HCT116 (cell line): Measurements from ENCODE around the gene STX2. TPM values are rescaled to one million over a fixed set of nuclear protein-coding genes. Genes with fewer than 3 reads are reported as not detected.

Experiments used
- ATAC-seq: fragments of 200-7000 bp; cut with Tn5 transposase; 2 replicates; pipeline ENCODE4 v1.9.1; 2020; ENCODE audit warnings: mild to moderate bottlenecking, moderate library complexity
- BruUV-seq: library from RNA; stranded (reverse); fragments of 400-500 nt; replicated peaks from 2 replicates; lab custom pipeline; 2021; lab: Mats Ljungman, UMichigan
- CTCF ChIA-PET: fragments of 300-600 bp; sonication (Branson Sonifier 250); formaldehyde crosslinking; loops from one replicate; lab custom pipeline; 2021; ENCODE audit warnings: antibody characterized with exemption; lab: Charles Lee
- POLR2A ChIA-PET: fragments of 300-600, 350-600 bp; sonication (Branson Sonifier 250); formaldehyde crosslinking; loops from one replicate; lab custom pipeline; 2021; ENCODE audit warnings: antibody characterized with exemption; lab: Charles Lee
- RAD21 ChIA-PET, 2 experiments: fragments of 300-600 bp; sonication (Branson Sonifier 250); formaldehyde crosslinking; loops; one replicate each; lab custom pipeline; 2023; ENCODE audit warnings: low total read pairs in 2 of 2; ENCODE audit not compliant: uncharacterized antibody in 2 of 2, unreplicated experiment in 2 of 2, low non-redundant PET in 1 of 2; lab: Charles Lee
- DNase-seq: peaks from one replicate; pipeline ENCODE4 v3.0.0-alpha.2; 2010; ENCODE audit warnings: low read depth, low spot score
- H2AFZ ChIP-seq: fragments of 200-600 bp; shearing (Covaris generic), sonication (generic); 2 replicates; pipeline ENCODE4 v1.6.1; 2017; ENCODE audit warnings: low read depth, mixed run types, mixed read lengths, antibody characterized with exemption, low read length; ENCODE audit not compliant: poor library complexity, severe bottlenecking
- H3K27ac ChIP-seq: 2 replicates; pipeline ENCODE4 v1.5.1; 2012; ENCODE audit warnings: low read depth, low read length
- H3K27me3 ChIP-seq: fragments of 200-600 bp; sonication (generic); 2 replicates; pipeline ENCODE4 v1.6.1; 2016; ENCODE audit warnings: mixed run types, low read length, mixed read lengths; ENCODE audit not compliant: insufficient read depth
- H3K36me3 ChIP-seq, 2 experiments: fragments of 200-500 bp in 1 of 2; fragments of 200-600 bp in 1 of 2; sonication (Bioruptor generic) in 1 of 2; sonication (generic) in 1 of 2; 2 replicates each; pipeline versions ENCODE4 v1.5.1 to v1.6.1; 2014 to 2016; ENCODE audit warnings: low read length in 2 of 2, inconsistent platforms in 1 of 2, mixed read lengths in 1 of 2, mixed run types in 1 of 2; ENCODE audit not compliant: insufficient read depth in 2 of 2, control insufficient read depth in 1 of 2
- H3K4me1 ChIP-seq, 2 experiments: fragments of 200-600 bp in 1 of 2; sonication (generic) in 1 of 2; 2 replicates each; pipeline versions ENCODE4 v1.5.1 to v1.6.1; 2012 to 2017; ENCODE audit warnings: low read length in 2 of 2, inconsistent platforms in 1 of 2, mild to moderate bottlenecking in 1 of 2, mixed read lengths in 1 of 2, mixed run types in 1 of 2, moderate library complexity in 1 of 2; ENCODE audit not compliant: insufficient read depth in 2 of 2, control insufficient read depth in 1 of 2
- H3K4me2 ChIP-seq: fragments of 200-600 bp; sonication (generic); 2 replicates; pipeline ENCODE4 v1.6.1; 2017; ENCODE audit warnings: mixed run types, low read length, mixed read lengths
- H3K4me3 ChIP-seq, 2 experiments: fragments of 200-600 bp in 1 of 2; sonication (generic) in 1 of 2; replicated peaks in 1 of 2; 2 replicates each; pipeline ENCODE4 v1.5.1; 2011 to 2016; ENCODE audit warnings: low read length in 2 of 2, control low read depth in 1 of 2, low read depth in 1 of 2, mild to moderate bottlenecking in 1 of 2, mixed read lengths in 1 of 2, mixed run types in 1 of 2
- H3K79me2 ChIP-seq: fragments of 200-600 bp; sonication (generic); 2 replicates; pipeline ENCODE4 v1.6.1; 2017; ENCODE audit warnings: mild to moderate bottlenecking, mixed run types, low read length, moderate library complexity, mixed read lengths; ENCODE audit not compliant: insufficient read depth
- H3K9ac ChIP-seq: fragments of 200-600 bp; sonication (generic); 2 replicates; pipeline ENCODE4 v1.6.1; 2016; ENCODE audit warnings: low read length, mixed read lengths
- H3K9me2 ChIP-seq: fragments of 200-600 bp; sonication (generic), shearing (Covaris generic); 2 replicates; pipeline ENCODE4 v1.6.1; 2017; ENCODE audit warnings: mixed run types, mild to moderate bottlenecking, moderate library complexity; ENCODE audit not compliant: insufficient read depth
- H3K9me3 ChIP-seq, 2 experiments: fragments of 200-500 bp in 1 of 2; fragments of 200-600 bp in 1 of 2; sonication (Bioruptor generic) in 1 of 2; sonication (generic) in 1 of 2; 2 replicates each; pipeline ENCODE4 v1.6.1; 2014 to 2017; ENCODE audit warnings: low read length in 2 of 2, mixed read lengths in 2 of 2, inconsistent platforms in 1 of 2, low read depth in 1 of 2, mild to moderate bottlenecking in 1 of 2, mixed run types in 1 of 2, moderate library complexity in 1 of 2; ENCODE audit not compliant: control insufficient read depth in 1 of 2, insufficient read depth in 1 of 2
- H4K20me1 ChIP-seq: fragments of 200-600 bp; sonication (generic), shearing (Covaris generic); 2 replicates; pipeline ENCODE4 v1.6.1; 2017; ENCODE audit warnings: mixed run types, mild to moderate bottlenecking, moderate library complexity; ENCODE audit not compliant: insufficient read depth
- ATF3 ChIP-seq: IDR thresholded peaks from 2 replicates; pipeline ENCODE4 v1.6.1; 2012
- CEBPB ChIP-seq: IDR thresholded peaks from 2 replicates; pipeline ENCODE4 v1.6.1; 2012; ENCODE audit warnings: low read depth
- CTCF ChIP-seq, 3 experiments: fragments of 200-600 bp in 1 of 3; sonication (generic) in 1 of 3; IDR thresholded peaks in 2 of 3; conservative IDR thresholded peaks in 1 of 3; 2 replicates each; pipeline ENCODE4 v1.5.1; 2012 to 2017; ENCODE audit warnings: low read depth in 2 of 3, low read length in 2 of 3, antibody characterized with exemption in 1 of 3, borderline replicate concordance in 1 of 3, control low read depth in 1 of 3, mild to moderate bottlenecking in 1 of 3, mixed read lengths in 1 of 3, mixed run types in 1 of 3, moderate library complexity in 1 of 3; ENCODE audit not compliant: insufficient read depth in 1 of 3
- EGR1 ChIP-seq: IDR thresholded peaks from 2 replicates; pipeline ENCODE4 v1.6.1; 2012; ENCODE audit warnings: low read depth
- ELF1 ChIP-seq: IDR thresholded peaks from 2 replicates; pipeline ENCODE4 v1.6.1; 2012; ENCODE audit warnings: low read depth, borderline replicate concordance
- EZH2 ChIP-seq: fragments of 200-600 bp; sonication (generic); IDR thresholded peaks from 2 replicates; pipeline ENCODE4 v1.6.1; 2017; ENCODE audit warnings: antibody characterized with exemption, mixed run types
- EZH2phosphoT487 ChIP-seq: fragments of 200-600 bp; IDR thresholded peaks from 2 replicates; pipeline ENCODE4 v1.6.1; 2018; ENCODE audit warnings: antibody characterized with exemption, borderline replicate concordance
- POLR2A ChIP-seq: IDR thresholded peaks from 2 replicates; pipeline ENCODE4 v1.7.0; 2011; ENCODE audit warnings: borderline replicate concordance; ENCODE audit not compliant: insufficient read depth, insufficient read length; ENCODE audit errors: extremely low read depth
- RAD21 ChIP-seq: IDR thresholded peaks from 2 replicates; pipeline ENCODE4 v1.6.1; 2012; ENCODE audit warnings: low read depth, mild to moderate bottlenecking
- REST ChIP-seq: IDR thresholded peaks from 2 replicates; pipeline ENCODE4 v1.6.1; 2012; ENCODE audit warnings: low read depth
- SRF ChIP-seq: IDR thresholded peaks from 2 replicates; pipeline ENCODE4 v1.6.1; 2012; ENCODE audit warnings: low read depth
- TCF7L2 ChIP-seq: IDR thresholded peaks from 2 replicates; pipeline ENCODE4 v1.7.0; 2011; ENCODE audit warnings: borderline replicate concordance, inconsistent platforms; ENCODE audit not compliant: insufficient read depth, insufficient read length; ENCODE audit errors: extremely low read depth
- YY1 ChIP-seq: IDR thresholded peaks from 2 replicates; pipeline ENCODE4 v1.6.1; 2011; ENCODE audit warnings: low read length, low read depth, moderate library complexity, mild to moderate bottlenecking; ENCODE audit not compliant: insufficient replicate concordance; ENCODE audit errors: extremely low read depth
- ZBTB33 ChIP-seq: IDR thresholded peaks from 2 replicates; pipeline ENCODE4 v1.6.1; 2011; ENCODE audit warnings: mild to moderate bottlenecking, low read length, moderate library complexity; ENCODE audit not compliant: insufficient replicate concordance; ENCODE audit errors: extremely low read depth
- ZNF274 ChIP-seq: fragments of 200-500 bp; sonication (Bioruptor generic); IDR thresholded peaks from 2 replicates; pipeline ENCODE4 v1.6.1; 2014; ENCODE audit warnings: mild to moderate bottlenecking, low read depth, low read length, inconsistent platforms
- intact Hi-C: fragments of 100-400 bp; cut with micrococcal nuclease; formaldehyde crosslinking; loops from 2 replicates; pipeline ENCODE4 v1.10.0; 2022
- total RNA-seq: library from RNA; stranded (reverse); gene quantifications from one replicate; pipeline ENCODE4 v1.2.1, GENCODE V29; 2021; ENCODE audit not compliant: unreplicated experiment

Gene STX2
- total RNA-seq, 1 experiment from 2014 or later, result 19.2 TPM

GRCh38 chr12:130880411-130880885 is 41.4 kb upstream of the STX2 start:
- Histone ChIP-seq H3K9ac (no peak overlapping the region), H3K9me3 (no peaks in the 10 kb centered on the region), H3K4me1 (no peaks in the 10 kb centered on the region), H4K20me1 (peaks cover 26% of the 10 kb centered on the region; the same call in 1 of the 2 replicates), H3K27ac (no peak overlapping the region), H3K4me2 (no peak overlapping the region), H3K36me3 (peaks cover 19 to 23% of the 10 kb centered on the region in 2 experiments), H3K27me3 (no peaks in the 10 kb centered on the region), H3K4me3 (no peak overlapping the region), H3K9me2 (no peaks in the 10 kb centered on the region), H2AFZ (no peak overlapping the region), H3K79me2 (peaks cover 15% of the 10 kb centered on the region)
- intact Hi-C loops, result no loop called here
- POLR2A ChIA-PET, result no interaction called here
- ATAC-seq (peak; percentile 6; the same call in 1 of the 2 replicates), DNase-seq (no peak)
- TF ChIP-seq TCF7L2, result no peak
- no peak for TF ChIP-seq EZH2phosphoT487
- no peak for TF ChIP-seq REST
- no peak for TF ChIP-seq EGR1
- TF ChIP-seq POLR2A, result no peak
- no peak for TF ChIP-seq ZNF274
- TF ChIP-seq YY1, result no peak
- no peak for TF ChIP-seq SRF
- TF ChIP-seq ATF3, result no peak
- TF ChIP-seq RAD21, result no peak
- TF ChIP-seq EZH2, result no peak
- TF ChIP-seq ELF1, result no peak
- TF ChIP-seq CEBPB, result no peak
- TF ChIP-seq CTCF (IDR thresholded peaks at IDR 0.05 in 2 of 3, conservative IDR thresholded peaks at IDR 0.05 in 1 of 3; ENCODE audit: borderline replicate concordance in 1 of 3, insufficient read depth in 1 of 3, low read depth in 2 of 3, low read length in 2 of 3), result no peak
- no peak for TF ChIP-seq ZBTB33
- CTCF ChIA-PET, result no interaction called here
- BruUV-seq, result no TSS peak
- RAD21 ChIA-PET, result no interaction called here
